ENCODE data around the gene ZNF133.
"Not testable (repeated sequence)": the region's sequence is repeated elsewhere in the genome, so short reads cannot be mapped to it uniquely, and the experiment has no call there.

The ZNF133 gene

GRCh38 chr20:18265441-18265840 lies 22.9 kb upstream of the ZNF133 start:
- H3K27ac Mint-ChIP-seq = no peak overlapping the region
- TF ChIP-seq, protein P1, sequence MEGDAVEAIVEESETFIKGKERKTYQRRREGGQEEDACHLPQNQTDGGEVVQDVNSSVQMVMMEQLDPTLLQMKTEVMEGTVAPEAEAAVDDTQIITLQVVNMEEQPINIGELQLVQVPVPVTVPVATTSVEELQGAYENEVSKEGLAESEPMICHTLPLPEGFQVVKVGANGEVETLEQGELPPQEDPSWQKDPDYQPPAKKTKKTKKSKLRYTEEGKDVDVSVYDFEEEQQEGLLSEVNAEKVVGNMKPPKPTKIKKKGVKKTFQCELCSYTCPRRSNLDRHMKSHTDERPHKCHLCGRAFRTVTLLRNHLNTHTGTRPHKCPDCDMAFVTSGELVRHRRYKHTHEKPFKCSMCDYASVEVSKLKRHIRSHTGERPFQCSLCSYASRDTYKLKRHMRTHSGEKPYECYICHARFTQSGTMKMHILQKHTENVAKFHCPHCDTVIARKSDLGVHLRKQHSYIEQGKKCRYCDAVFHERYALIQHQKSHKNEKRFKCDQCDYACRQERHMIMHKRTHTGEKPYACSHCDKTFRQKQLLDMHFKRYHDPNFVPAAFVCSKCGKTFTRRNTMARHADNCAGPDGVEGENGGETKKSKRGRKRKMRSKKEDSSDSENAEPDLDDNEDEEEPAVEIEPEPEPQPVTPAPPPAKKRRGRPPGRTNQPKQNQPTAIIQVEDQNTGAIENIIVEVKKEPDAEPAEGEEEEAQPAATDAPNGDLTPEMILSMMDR (IDR thresholded peaks at IDR 0.05; ENCODE audit: unreplicated experiment in 3 of 3) = no peak
- H3K9me3 Mint-ChIP-seq = no peaks in the 10 kb centered on the region
- H3K27me3 Mint-ChIP-seq (ENCODE audit: low read depth) = peaks cover 7% of the 10 kb centered on the region
- H3K36me3 Mint-ChIP-seq (ENCODE audit: low read depth) = no peaks in the 10 kb centered on the region
- no peaks in the 10 kb centered on the region for H3K4me1 Mint-ChIP-seq
- H3K4me3 Mint-ChIP-seq = no peak overlapping the region

DNA sequence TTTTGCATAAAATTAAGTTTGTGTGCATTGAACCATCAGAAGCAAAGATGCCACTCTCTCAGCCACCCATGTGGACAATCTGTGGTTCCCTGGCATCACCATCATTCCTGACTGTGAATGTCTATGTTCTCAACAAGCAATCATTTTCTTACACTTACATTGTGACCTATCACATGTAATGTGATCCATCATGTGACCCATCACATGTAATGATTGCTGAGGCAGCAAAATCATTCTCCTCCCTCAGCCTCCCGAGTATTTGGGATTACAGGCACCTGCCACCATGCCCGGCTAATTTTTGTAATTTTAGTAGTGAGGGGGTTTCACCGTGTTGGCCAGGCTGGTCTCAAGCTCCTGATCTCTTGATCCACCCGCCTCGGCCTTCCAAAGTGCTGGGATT lies 22.0 kb upstream of the ZNF133 start:
- H3K9me3 Mint-ChIP-seq = no peaks in the 10 kb centered on the region
- H3K27ac Mint-ChIP-seq = no peak overlapping the region
- TF ChIP-seq, protein P1 (IDR thresholded peaks at IDR 0.05; ENCODE audit: unreplicated experiment in 3 of 3) = no peak
- H3K27me3 Mint-ChIP-seq (ENCODE audit: low read depth) = peaks cover 7% of the 10 kb centered on the region
- H3K4me1 Mint-ChIP-seq = no peaks in the 10 kb centered on the region
- no peaks in the 10 kb centered on the region for H3K36me3 Mint-ChIP-seq (ENCODE audit: low read depth)
- no peak overlapping the region for H3K4me3 Mint-ChIP-seq

- Mint-ChIP-seq H3K4me1 (no peaks in the 10 kb centered on the region), H3K9me3 (no peaks in the 10 kb centered on the region), H3K36me3 (ENCODE audit: low read depth) (no peaks in the 10 kb centered on the region), H3K27me3 (ENCODE audit: low read depth) (peaks cover 7% of the 10 kb centered on the region), H3K4me3 (no peak overlapping the region), H3K27ac (no peak overlapping the region)
- TF ChIP-seq, protein P1 (IDR thresholded peaks at IDR 0.05; ENCODE audit: unreplicated experiment in 3 of 3) = no peak
Observed at GRCh38 chr20:18267815-18268214, 20.5 kb upstream of the ZNF133 start.

GRCh38 chr20:18271160-18271559 lies 17.2 kb upstream of the ZNF133 start:
- Mint-ChIP-seq H3K27me3 (ENCODE audit: low read depth) (peaks cover 7% of the 10 kb centered on the region), H3K27ac (no peak overlapping the region), H3K4me3 (no peak overlapping the region), H3K9me3 (no peaks in the 10 kb centered on the region), H3K36me3 (ENCODE audit: low read depth) (no peaks in the 10 kb centered on the region), H3K4me1 (no peaks in the 10 kb centered on the region)
- TF ChIP-seq, protein P1 (IDR thresholded peaks at IDR 0.05; ENCODE audit: unreplicated experiment in 3 of 3) = no peak

GRCh38 chr20:18272451-18272850 lies 15.9 kb upstream of the ZNF133 start:
- no peaks in the 10 kb centered on the region for H3K9me3 Mint-ChIP-seq
- H3K4me1 Mint-ChIP-seq = no peaks in the 10 kb centered on the region
- H3K4me3 Mint-ChIP-seq = no peak overlapping the region
- no peaks in the 10 kb centered on the region for H3K36me3 Mint-ChIP-seq (ENCODE audit: low read depth)
- H3K27ac Mint-ChIP-seq = no peak overlapping the region
- TF ChIP-seq, protein P1 (IDR thresholded peaks at IDR 0.05; ENCODE audit: unreplicated experiment in 3 of 3) = no peak
- peaks cover 13% of the 10 kb centered on the region for H3K27me3 Mint-ChIP-seq (ENCODE audit: low read depth)

- H3K27me3 Mint-ChIP-seq (ENCODE audit: low read depth) = peaks cover 6% of the 10 kb centered on the region
- H3K36me3 Mint-ChIP-seq (ENCODE audit: low read depth) = no peaks in the 10 kb centered on the region
- no peaks in the 10 kb centered on the region for H3K9me3 Mint-ChIP-seq
- H3K27ac Mint-ChIP-seq = no peak overlapping the region
- no peak overlapping the region for H3K4me3 Mint-ChIP-seq
- H3K4me1 Mint-ChIP-seq = no peaks in the 10 kb centered on the region
- TF ChIP-seq, protein P1 (IDR thresholded peaks at IDR 0.05; ENCODE audit: unreplicated experiment in 3 of 3) = no peak
Observed at GRCh38 chr20:18273738-18274137, 14.6 kb upstream of the ZNF133 start.

- H3K4me3 Mint-ChIP-seq, H3K9me3 Mint-ChIP-seq: not testable (repeated sequence)
Observed at GRCh38 chr20:18275960-18276359, 12.4 kb upstream of the ZNF133 start.

More at GRCh38 chr20:18275960-18276359, 12.4 kb upstream of the ZNF133 start:
- H3K27me3 Mint-ChIP-seq (ENCODE audit: low read depth) = peaks cover 19% of the 10 kb centered on the region
- not testable (repeated sequence) for H3K27ac Mint-ChIP-seq; H3K36me3 Mint-ChIP-seq (ENCODE audit: low read depth); H3K4me1 Mint-ChIP-seq

Measured in nephron (organoid).